Mucosa of rectum (tissue), 2 donors: ENCODE data around the gene ASB10.

Experiments
- H3K27ac ChIP-seq, 2 donors: one replicate each; pipeline ENCODE4 v1.7.0; 2013; ENCODE audit warnings: inconsistent platforms in 2 of 2, low read depth in 2 of 2, low read length in 2 of 2
- H3K27me3 ChIP-seq, 2 donors: one replicate each; pipeline ENCODE4 v1.7.0; 2013; ENCODE audit warnings: low read length in 2 of 2; ENCODE audit not compliant: control insufficient read depth in 2 of 2, insufficient read depth in 2 of 2
- H3K36me3 ChIP-seq, 2 donors: one replicate each; pipeline ENCODE4 v1.7.0; 2013; ENCODE audit warnings: low read length in 2 of 2; ENCODE audit not compliant: control insufficient read depth in 2 of 2, insufficient read depth in 2 of 2
- H3K4me1 ChIP-seq, 2 donors: one replicate each; pipeline ENCODE4 v1.7.0; 2013; ENCODE audit warnings: low read length in 2 of 2, mild to moderate bottlenecking in 1 of 2; ENCODE audit not compliant: control insufficient read depth in 2 of 2, insufficient read depth in 2 of 2
- H3K4me3 ChIP-seq, 2 donors: one replicate each; pipeline ENCODE4 v1.7.0; 2013; ENCODE audit warnings: low read length in 2 of 2
- H3K9ac ChIP-seq, 2 donors: one replicate each; pipeline ENCODE4 v1.7.0; 2013; ENCODE audit warnings: low read length in 2 of 2, low read depth in 1 of 2, mild to moderate bottlenecking in 1 of 2
- H3K9me3 ChIP-seq, 2 donors: one replicate each; pipeline ENCODE4 v1.7.0; 2013; ENCODE audit warnings: low read length in 2 of 2; ENCODE audit not compliant: control insufficient read depth in 2 of 2
- donor health status: healthy.
- donor health status: Normal muscosa, but diverticular disease.

The ASB10 gene

GRCh38 chr7:151143261-151144015 is 43.6 kb downstream of the ASB10 start:
- Histone ChIP-seq H3K9me3 (no peaks in the 10 kb centered on the region), H3K4me1 (no peaks in the 10 kb centered on the region), H3K27me3 (no peaks in the 10 kb centered on the region), H3K27ac (no peak overlapping the region), H3K9ac (no peak overlapping the region), H3K36me3 (peaks cover 19 to 21% of the 10 kb centered on the region in 2 donors), H3K4me3 (no peak overlapping the region)

DNA sequence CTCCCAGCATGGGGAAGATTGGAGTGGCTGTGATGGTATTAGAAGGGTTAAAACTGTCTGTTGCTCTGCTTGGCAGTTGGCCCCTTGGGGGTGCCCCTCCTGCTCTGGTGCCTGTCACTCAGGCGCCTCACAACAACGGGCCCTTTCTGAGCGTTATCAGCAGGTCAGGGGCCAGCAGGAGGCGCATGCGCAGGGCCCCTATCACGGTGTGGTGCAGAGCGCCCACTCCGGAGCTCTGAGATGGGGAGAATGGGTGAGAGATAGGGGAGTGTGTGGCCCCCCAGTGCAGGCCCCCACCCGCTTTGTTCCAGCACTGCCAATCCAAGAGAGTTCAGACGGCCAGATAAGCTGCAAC is 44.4 kb downstream of the ASB10 start:
- H3K27ac ChIP-seq: no peak overlapping the region
- H3K36me3 ChIP-seq: peaks cover 21% of the 10 kb centered on the region in 2 donors
- no peaks in the 10 kb centered on the region for H3K9me3 ChIP-seq
- H3K9ac ChIP-seq: no peak overlapping the region
- no peak overlapping the region for H3K4me3 ChIP-seq
- H3K27me3 ChIP-seq: no peaks in the 10 kb centered on the region
- H3K4me1 ChIP-seq: no peaks in the 10 kb centered on the region

GRCh38 chr7:151141855-151142685 is 45.0 kb downstream of the ASB10 start:
- no peak overlapping the region for H3K27ac ChIP-seq
- H3K9ac ChIP-seq: no peak overlapping the region
- H3K27me3 ChIP-seq: no peaks in the 10 kb centered on the region
- H3K9me3 ChIP-seq: no peaks in the 10 kb centered on the region
- H3K4me1 ChIP-seq: no peaks in the 10 kb centered on the region
- no peak overlapping the region for H3K4me3 ChIP-seq
- peaks cover 21 to 22% of the 10 kb centered on the region in 2 donors for H3K36me3 ChIP-seq

GRCh38 chr7:151141311-151141854 is 45.7 kb downstream of the ASB10 start:
- peaks cover 21 to 22% of the 10 kb centered on the region in 2 donors for H3K36me3 ChIP-seq
- no peaks in the 10 kb centered on the region for H3K4me1 ChIP-seq
- H3K9me3 ChIP-seq: no peaks in the 10 kb centered on the region
- H3K27me3 ChIP-seq: no peaks in the 10 kb centered on the region
- no peak overlapping the region for H3K9ac ChIP-seq
- no peak overlapping the region for H3K27ac ChIP-seq
- H3K4me3 ChIP-seq: no peak overlapping the region

GRCh38 chr7:151140826-151141225 is 46.2 kb downstream of the ASB10 start:
- Histone ChIP-seq H3K9me3 (no peaks in the 10 kb centered on the region), H3K27ac (no peak overlapping the region), H3K9ac (no peak overlapping the region), H3K36me3 (peaks cover 21 to 22% of the 10 kb centered on the region in 2 donors), H3K4me3 (no peak overlapping the region), H3K27me3 (no peaks in the 10 kb centered on the region), H3K4me1 (no peaks in the 10 kb centered on the region)

DNA sequence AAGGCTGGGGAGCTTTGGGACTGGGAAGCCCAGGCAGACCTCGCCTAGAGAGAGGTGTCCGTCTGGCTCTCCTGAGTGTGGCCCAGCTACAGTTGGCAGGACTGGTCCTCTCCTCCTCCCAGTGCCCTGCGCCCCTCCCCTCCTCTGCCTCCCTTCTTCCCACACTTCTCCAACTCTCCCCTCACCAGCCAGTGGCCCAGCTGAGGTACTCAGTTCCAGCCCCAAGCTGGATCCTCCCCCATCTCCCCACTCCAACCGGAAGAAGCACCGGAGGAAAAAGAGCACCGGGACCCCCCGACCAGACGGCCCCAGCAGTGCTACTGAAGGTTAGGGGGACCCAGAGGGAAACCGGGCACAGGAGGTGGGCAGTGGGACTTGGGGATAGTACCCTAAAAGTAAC is 47.3 kb downstream of the ASB10 start:
- Histone ChIP-seq H3K27ac (no peak overlapping the region), H3K27me3 (no peaks in the 10 kb centered on the region), H3K9ac (no peak overlapping the region), H3K36me3 (peaks cover 25 to 31% of the 10 kb centered on the region in 2 donors), H3K4me3 (no peak overlapping the region), H3K9me3 (no peaks in the 10 kb centered on the region), H3K4me1 (no peaks in the 10 kb centered on the region)

GRCh38 chr7:151139071-151139790 is 47.8 kb downstream of the ASB10 start:
- Histone ChIP-seq H3K36me3 (peaks cover 28 to 34% of the 10 kb centered on the region in 2 donors), H3K9ac (no peak overlapping the region), H3K4me3 (no peak overlapping the region), H3K9me3 (no peaks in the 10 kb centered on the region), H3K27me3 (no peaks in the 10 kb centered on the region), H3K4me1 (no peaks in the 10 kb centered on the region), H3K27ac (no peak overlapping the region)

- Histone ChIP-seq H3K9me3 (no peaks in the 10 kb centered on the region), H3K4me1 (no peaks in the 10 kb centered on the region), H3K27me3 (no peaks in the 10 kb centered on the region), H3K9ac (no peak overlapping the region), H3K27ac (no peak overlapping the region), H3K4me3 (no peak overlapping the region), H3K36me3 (peaks cover 32 to 34% of the 10 kb centered on the region in 2 donors)
These were observed 48.7 kb downstream of the ASB10 start for GRCh38 chr7:151138153-151138851.

DNA sequence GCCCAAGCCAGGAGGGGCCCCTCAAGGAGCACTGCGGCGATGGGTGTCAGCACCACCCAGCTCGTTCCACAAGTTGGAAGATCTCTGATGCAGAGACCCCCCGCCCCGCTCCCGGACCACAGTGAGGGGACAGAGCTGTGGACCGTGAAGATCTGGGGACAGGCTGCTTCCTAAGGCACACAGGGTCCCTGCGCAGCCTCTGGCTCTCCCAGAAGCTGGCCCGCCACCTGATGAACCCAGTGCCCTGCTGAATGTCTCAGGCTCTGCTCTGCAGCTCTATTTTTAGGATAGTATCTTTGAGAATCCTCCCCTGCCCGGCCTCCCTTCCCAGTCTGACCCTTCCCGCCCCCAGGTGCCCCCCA is 49.3 kb downstream of the ASB10 start:
- Histone ChIP-seq H3K36me3 (peaks cover 32 to 33% of the 10 kb centered on the region in 2 donors), H3K27ac (no peak overlapping the region), H3K9ac (no peak overlapping the region)

More for the DNA sequence above, 49.3 kb downstream of the ASB10 start:
- no peak overlapping the region for H3K4me3 ChIP-seq
- no peaks in the 10 kb centered on the region for H3K27me3 ChIP-seq
- H3K4me1 ChIP-seq: no peaks in the 10 kb centered on the region
- no peaks in the 10 kb centered on the region for H3K9me3 ChIP-seq
